H9 (cell line): ENCODE results near the gene CERS5. TPM values are rescaled to one million over a fixed set of nuclear protein-coding genes. Genes with fewer than 3 reads are reported as not detected.

ENCODE experiments used
- DNase-seq: peaks from one replicate; pipeline ENCODE4 v3.0.0-alpha.2; 2017
- H2AFZ ChIP-seq: one replicate; pipeline ENCODE4 v1.6.1; 2013; ENCODE audit warnings: mild to moderate bottlenecking, low read length, control low read depth, moderate library complexity
- H2AK5ac ChIP-seq: 2 replicates; pipeline ENCODE4 v1.6.1; 2013; ENCODE audit warnings: low read length, control low read depth, mixed read lengths; ENCODE audit not compliant: insufficient read length
- H2BK120ac ChIP-seq: one replicate; pipeline ENCODE4 v1.6.1; 2013; ENCODE audit warnings: low read depth, mild to moderate bottlenecking, low read length, control low read depth, inconsistent platforms; ENCODE audit not compliant: poor library complexity, severe bottlenecking
- H2BK12ac ChIP-seq: 2 replicates; pipeline ENCODE4 v1.6.1; 2013; ENCODE audit warnings: low read length, control low read depth, mixed read lengths, low read depth; ENCODE audit not compliant: insufficient read length
- H2BK15ac ChIP-seq: 2 replicates; pipeline ENCODE4 v1.6.1; 2013; ENCODE audit warnings: low read depth, low read length, control low read depth
- H2BK20ac ChIP-seq: one replicate; pipeline ENCODE4 v1.6.1; 2013; ENCODE audit warnings: low read depth, mild to moderate bottlenecking, low read length, control low read depth, inconsistent platforms; ENCODE audit not compliant: poor library complexity, severe bottlenecking
- H2BK5ac ChIP-seq: 2 replicates; pipeline ENCODE4 v1.6.1; 2013; ENCODE audit warnings: low read length, control low read depth, mixed read lengths; ENCODE audit not compliant: insufficient read length
- H3K14ac ChIP-seq: 2 replicates; pipeline ENCODE4 v1.6.1; 2013; ENCODE audit warnings: low read length, control low read depth; ENCODE audit not compliant: insufficient read depth
- H3K18ac ChIP-seq: 2 replicates; pipeline ENCODE4 v1.6.1; 2013; ENCODE audit warnings: low read depth, mild to moderate bottlenecking, mixed read lengths, low read length, control low read depth; ENCODE audit not compliant: insufficient read length
- H3K23ac ChIP-seq: 2 replicates; pipeline ENCODE4 v1.6.1; 2013; ENCODE audit warnings: low read length, control low read depth, mixed read lengths, low read depth; ENCODE audit not compliant: insufficient read length
- H3K23me2 ChIP-seq: 2 replicates; pipeline ENCODE4 v1.6.1; 2013; ENCODE audit warnings: low read depth, mild to moderate bottlenecking, mixed read lengths, low read length, control low read depth; ENCODE audit not compliant: insufficient read length, poor library complexity, severe bottlenecking
- H3K27ac ChIP-seq: 2 replicates; pipeline ENCODE4 v1.5.1; 2013; ENCODE audit warnings: low read length, control low read depth, mixed read lengths, low read depth; ENCODE audit not compliant: insufficient read length
- H3K27me3 ChIP-seq: 2 replicates; pipeline ENCODE4 v1.6.1; 2013; ENCODE audit warnings: low read length, control low read depth, inconsistent platforms; ENCODE audit not compliant: insufficient read depth
- H3K4ac ChIP-seq: 2 replicates; pipeline ENCODE4 v1.6.1; 2013; ENCODE audit warnings: low read depth, mild to moderate bottlenecking, control low read depth, inconsistent platforms, low read length, moderate library complexity
- H3K4me1 ChIP-seq: 2 replicates; pipeline ENCODE4 v1.6.1; 2013; ENCODE audit warnings: low read length, control low read depth, inconsistent platforms; ENCODE audit not compliant: insufficient read depth
- H3K4me2 ChIP-seq: 2 replicates; pipeline ENCODE4 v1.6.1; 2013; ENCODE audit warnings: low read length, control low read depth, mixed read lengths; ENCODE audit not compliant: insufficient read length, insufficient read depth
- H3K56ac ChIP-seq: 2 replicates; pipeline ENCODE4 v1.6.1; 2013; ENCODE audit warnings: low read depth, mild to moderate bottlenecking, mixed read lengths, low read length, control low read depth; ENCODE audit not compliant: insufficient read length
- H3K79me1 ChIP-seq: 2 replicates; pipeline ENCODE4 v1.6.1; 2013; ENCODE audit warnings: low read depth, mild to moderate bottlenecking, moderate library complexity, low read length, control low read depth, inconsistent platforms; ENCODE audit not compliant: insufficient read depth, poor library complexity, severe bottlenecking
- H3K79me2 ChIP-seq: 2 replicates; pipeline ENCODE4 v1.6.1; 2013; ENCODE audit warnings: low read length, control low read depth, inconsistent platforms; ENCODE audit not compliant: insufficient read depth
- H3K9ac ChIP-seq: 2 replicates; pipeline ENCODE4 v1.6.1; 2013; ENCODE audit warnings: low read length, control low read depth, mixed read lengths; ENCODE audit not compliant: insufficient read length; ENCODE audit errors: extremely low read depth
- H3K9me3 ChIP-seq: one replicate; pipeline ENCODE4 v1.6.1; 2013; ENCODE audit warnings: low read depth, low read length, inconsistent platforms; ENCODE audit not compliant: control insufficient read depth
- H3T11ph ChIP-seq: one replicate; pipeline ENCODE4 v1.6.1; 2013; ENCODE audit warnings: mild to moderate bottlenecking, low read length, control low read depth, inconsistent platforms
- H4K20me1 ChIP-seq: one replicate; pipeline ENCODE4 v1.6.1; 2013; ENCODE audit not compliant: control insufficient read depth, insufficient read length, insufficient read depth
- H4K5ac ChIP-seq: 2 replicates; pipeline ENCODE4 v1.6.1; 2013; ENCODE audit warnings: low read depth, mild to moderate bottlenecking, mixed read lengths, low read length, control low read depth; ENCODE audit not compliant: insufficient read length
- H4K8ac ChIP-seq: replicated peaks from 2 replicates; pipeline ENCODE4 v1.6.1; 2013; ENCODE audit warnings: low read length, control low read depth, mixed read lengths, low read depth; ENCODE audit not compliant: insufficient read length
- H4K91ac ChIP-seq: 2 replicates; pipeline ENCODE4 v1.6.1; 2013; ENCODE audit warnings: low read depth, mild to moderate bottlenecking, moderate library complexity, mixed read lengths, low read length, control low read depth; ENCODE audit not compliant: insufficient read length
- H3K27ac Mint-ChIP-seq, 3 experiments: 2 replicates in 2 of 3; 3 replicates in 1 of 3; pipeline ENCODE4 v1.8.0; 2020 to 2021; ENCODE audit warnings: mixed read lengths in 3 of 3, mild to moderate bottlenecking in 1 of 3, moderate library complexity in 1 of 3
- H3K27me3 Mint-ChIP-seq: 2 replicates; pipeline ENCODE4 v1.8.0; 2021; ENCODE audit warnings: low read depth, mild to moderate bottlenecking, moderate library complexity, mixed read lengths
- H3K36me3 Mint-ChIP-seq, 3 experiments: 2 replicates in 2 of 3; 3 replicates in 1 of 3; pipeline ENCODE4 v1.8.0; 2020 to 2021; ENCODE audit warnings: low read depth in 3 of 3, mixed read lengths in 3 of 3; ENCODE audit not compliant: insufficient read depth in 1 of 3
- H3K4me1 Mint-ChIP-seq, 2 experiments: 2 replicates each; pipeline ENCODE4 v1.8.0; 2020; ENCODE audit warnings: mixed read lengths in 2 of 2
- H3K4me3 Mint-ChIP-seq, 2 experiments: 2 replicates in 1 of 2; 3 replicates in 1 of 2; pipeline ENCODE4 v1.8.0; 2020 to 2021; ENCODE audit warnings: mild to moderate bottlenecking in 2 of 2, mixed read lengths in 2 of 2, moderate library complexity in 1 of 2
- H3K9me3 Mint-ChIP-seq, 2 experiments: 2 replicates in 1 of 2; 3 replicates in 1 of 2; pipeline ENCODE4 v1.8.0; 2020; ENCODE audit warnings: mild to moderate bottlenecking in 2 of 2, mixed read lengths in 2 of 2, moderate library complexity in 1 of 2
- CTCF ChIP-seq: fragments of 200-600 bp; sonication (generic); conservative IDR thresholded peaks from 3 replicates; pipeline ENCODE4 v1.8.0; 2021; ENCODE audit warnings: antibody characterized with exemption, mild to moderate bottlenecking
- WGBS: extraction: QIAGEN DNeasy Blood & Tissue Kit; methylation state at CpG from one replicate; pipeline ENCODE4 v1.1.7; 2013; ENCODE audit warnings: missing lambda C conversion rate, low lambda C conversion rate, mixed read lengths; ENCODE audit not compliant: insufficient read length; ENCODE audit errors: extremely low coverage; 5-methylcytosine and 5-hydroxymethylcytosine counted together
- total RNA-seq: library from RNA; stranded (reverse); gene quantifications from 2 replicates; pipeline ENCODE4 v1.2.1, GENCODE V29; 2021

The CERS5 gene
- total RNA-seq, 1 experiment from 2014 or later = 68.8 TPM

- Histone ChIP-seq H3K27me3 (no peaks in the 10 kb centered on the region), H3K79me1 (peaks cover 3% of the 10 kb centered on the region), H2AFZ (no peak within 1 kb of the TSS), H3K27ac (peak within 1 kb of the TSS; percentile 4), H3K23ac (no peak within 1 kb of the TSS), H2BK20ac (no peak within 1 kb of the TSS), H3K9ac (peak within 1 kb of the TSS; percentile 34), H3K14ac (peak within 1 kb of the TSS; percentile 13; the same call in 1 of the 2 replicates), H4K8ac (no peak within 1 kb of the TSS), H2BK12ac (no peak within 1 kb of the TSS), H3K56ac (no peak within 1 kb of the TSS), H3K23me2 (peaks cover 3% of the 10 kb centered on the region), H3K18ac (peak within 1 kb of the TSS; percentile 0), H3T11ph (no peak within 1 kb of the TSS), H3K79me2 (no peaks in the 10 kb centered on the region), H3K4me1 (peaks cover 10% of the 10 kb centered on the region; the same call in 1 of the 2 replicates), H3K4me2 (peak within 1 kb of the TSS; percentile 52), H3K9me3 (no peaks in the 10 kb centered on the region), H2BK15ac (no peak within 1 kb of the TSS), H4K91ac (no peak within 1 kb of the TSS), H3K4ac (no peak within 1 kb of the TSS), H2BK120ac (no peak within 1 kb of the TSS), H4K5ac (no peak within 1 kb of the TSS), H2BK5ac (no peak within 1 kb of the TSS), H4K20me1 (no peaks in the 10 kb centered on the region), H2AK5ac (no peak within 1 kb of the TSS)
- Mint-ChIP-seq H3K4me1 (peaks cover 15 to 26% of the 10 kb centered on the region in 2 experiments), H3K36me3 (peaks cover 2 to 6% (median 3%) of the 10 kb centered on the region in 3 experiments; a peak in 4 of 7 replicates), H3K27me3 (no peaks in the 10 kb centered on the region; the same call in 1 of the 2 replicates), H3K9me3 (no peaks in the 10 kb centered on the region), H3K4me3 (peak within 1 kb of the TSS; percentile 93 to 94), H3K27ac (peak within 1 kb of the TSS; percentile 88 to 99 (median 97))
- TF ChIP-seq CTCF = peak; percentile 96
- peak; percentile 100 for DNase-seq
- WGBS = no CpG with 5 or more reads among the region's 59 CpGs
Observed at GRCh38 chr12:50111693-50112455, 55.3 kb downstream of the CERS5 start, which contains the start of gene COX14. Gene COX14 (plus strand): TSS chr12:50112236. CDS start chr12:50120044, 7,808 bp downstream.
